Muscle layer of duodenum (tissue), 2 donors: ENCODE measurements around the gene UBXN6.

Experiments
- H3K27ac ChIP-seq: one replicate; pipeline ENCODE4 v1.7.0; 2013; ENCODE audit warnings: mild to moderate bottlenecking, low read length
- H3K27me3 ChIP-seq: one replicate; pipeline ENCODE4 v1.7.0; 2013; ENCODE audit warnings: low read depth, mild to moderate bottlenecking, control low read depth, low read length
- H3K36me3 ChIP-seq, 2 donors: one replicate each; pipeline ENCODE4 v1.7.0; 2013; ENCODE audit warnings: low read length in 2 of 2, control low read depth in 1 of 2, mild to moderate bottlenecking in 1 of 2; ENCODE audit not compliant: insufficient read depth in 2 of 2, control insufficient read depth in 1 of 2
- H3K4me1 ChIP-seq, 2 donors: one replicate each; pipeline ENCODE4 v1.7.0; 2013; ENCODE audit warnings: low read length in 2 of 2, mild to moderate bottlenecking in 2 of 2, control low read depth in 1 of 2, moderate library complexity in 1 of 2; ENCODE audit not compliant: insufficient read depth in 2 of 2, control insufficient read depth in 1 of 2
- H3K4me3 ChIP-seq, 2 donors: one replicate each; pipeline ENCODE4 v1.7.0; 2013; ENCODE audit warnings: low read length in 2 of 2, low read depth in 1 of 2, mild to moderate bottlenecking in 1 of 2
- H3K9me3 ChIP-seq, 2 donors: one replicate each; pipeline ENCODE4 v1.7.0; 2013; ENCODE audit warnings: low read length in 2 of 2, control low read depth in 1 of 2, mild to moderate bottlenecking in 1 of 2; ENCODE audit not compliant: control insufficient read depth in 1 of 2
- donor health status: healthy.

The UBXN6 gene

GRCh38 chr19:4396949-4397783 lies 60.4 kb downstream of the UBXN6 start:
- Histone ChIP-seq H3K27ac (no peak overlapping the region), H3K27me3 (no peaks in the 10 kb centered on the region), H3K36me3 (peaks cover 0 to 6% of the 10 kb centered on the region in 2 donors), H3K4me1 (peaks cover 0 to 40% of the 10 kb centered on the region in 2 donors), H3K4me3 (no peak overlapping the region), H3K9me3 (no peaks in the 10 kb centered on the region)
